PC-9 (cell line): ENCODE measurements around the gene CFC1B. TPM values are rescaled to one million over a fixed set of nuclear protein-coding genes. Genes with fewer than 3 reads are reported as not detected.
"Not testable (repeated sequence)": the region's sequence is repeated elsewhere in the genome, so short reads cannot be mapped to it uniquely, and the experiment has no call there.

Source experiments
- BruUV-seq: library from RNA; stranded (reverse); fragments of 400-500 nt; replicated peaks from 2 replicates; lab custom pipeline; 2021; lab: Mats Ljungman, UMichigan
- CTCF ChIA-PET: fragments of 300-600 bp; sonication (Branson Sonifier 250); formaldehyde crosslinking; loops from one replicate; lab custom pipeline; 2022; ENCODE audit warnings: antibody characterized with exemption; lab: Charles Lee
- POLR2A ChIA-PET: fragments of 300-600 bp; sonication (Branson Sonifier 250); formaldehyde crosslinking; loops from one replicate; lab custom pipeline; 2022; ENCODE audit warnings: antibody characterized with exemption; ENCODE audit not compliant: unreplicated experiment; lab: Charles Lee
- DNase-seq, 2 experiments: peaks; one replicate each; pipeline versions ENCODE4 v3.0.0 to v3.0.0-alpha.2; 2015 to 2022; ENCODE audit warnings: mixed read lengths in 1 of 2
- H2AFZ ChIP-seq: fragments of 200-600 bp; sonication (generic); 2 replicates; pipeline ENCODE4 v1.8.1; 2017; ENCODE audit warnings: antibody characterized with exemption
- H3F3A ChIP-seq: fragments of 200-600 bp; sonication (generic); 2 replicates; pipeline ENCODE4 v1.8.1; 2017; ENCODE audit warnings: antibody characterized with exemption, mild to moderate bottlenecking, low read depth; ENCODE audit not compliant: insufficient read depth
- H3K27ac ChIP-seq: fragments of 200-600 bp; sonication (generic); 2 replicates; pipeline ENCODE4 v1.6.1; 2016; ENCODE audit warnings: mixed run types
- H3K27me3 ChIP-seq: fragments of 200-600 bp; sonication (generic); 2 replicates; pipeline ENCODE4 v1.6.1; 2016; ENCODE audit warnings: low read depth, mixed run types; ENCODE audit not compliant: insufficient read depth
- H3K36me3 ChIP-seq: fragments of 200-600 bp; sonication (generic); 2 replicates; pipeline ENCODE4 v1.6.1; 2016; ENCODE audit warnings: low read depth, mixed run types
- H3K4me1 ChIP-seq: fragments of 200-600 bp; sonication (generic); replicated peaks from 2 replicates; pipeline ENCODE4 v1.6.1; 2016; ENCODE audit warnings: mixed run types; ENCODE audit not compliant: insufficient read depth
- H3K4me2 ChIP-seq: fragments of 200-600 bp; sonication (generic); 2 replicates; pipeline ENCODE4 v1.6.1; 2017; ENCODE audit warnings: mixed run types
- H3K4me3 ChIP-seq: fragments of 200-600 bp; sonication (generic); 2 replicates; pipeline ENCODE4 v1.6.1; 2016; ENCODE audit warnings: mixed run types
- H3K79me2 ChIP-seq: fragments of 200-600 bp; sonication (generic); 2 replicates; pipeline ENCODE4 v1.6.1; 2017; ENCODE audit warnings: low read depth, mixed run types
- H3K9me2 ChIP-seq: fragments of 200-600 bp; sonication (generic); 2 replicates; pipeline ENCODE4 v1.8.1; 2017; ENCODE audit warnings: mild to moderate bottlenecking; ENCODE audit not compliant: insufficient read depth
- H3K9me3 ChIP-seq: fragments of 200-600 bp; sonication (generic); 2 replicates; pipeline ENCODE4 v1.8.1; 2016; ENCODE audit warnings: low read depth; ENCODE audit not compliant: insufficient read depth
- H4K20me1 ChIP-seq: fragments of 200-600 bp; sonication (generic); 2 replicates; pipeline ENCODE4 v1.8.1; 2017; ENCODE audit not compliant: insufficient read depth
- intact Hi-C: fragments of 100-400 bp; cut with micrococcal nuclease; formaldehyde crosslinking; loops from one replicate; pipeline ENCODE4 v1.10.0; 2022; ENCODE audit not compliant: unreplicated experiment
- total RNA-seq: library from RNA; stranded (reverse); gene quantifications from 2 replicates; pipeline ENCODE4 v1.2.3, GENCODE V29; 2021

The CFC1B gene
- total RNA-seq, 1 experiment from 2014 or later = not detected

DNA sequence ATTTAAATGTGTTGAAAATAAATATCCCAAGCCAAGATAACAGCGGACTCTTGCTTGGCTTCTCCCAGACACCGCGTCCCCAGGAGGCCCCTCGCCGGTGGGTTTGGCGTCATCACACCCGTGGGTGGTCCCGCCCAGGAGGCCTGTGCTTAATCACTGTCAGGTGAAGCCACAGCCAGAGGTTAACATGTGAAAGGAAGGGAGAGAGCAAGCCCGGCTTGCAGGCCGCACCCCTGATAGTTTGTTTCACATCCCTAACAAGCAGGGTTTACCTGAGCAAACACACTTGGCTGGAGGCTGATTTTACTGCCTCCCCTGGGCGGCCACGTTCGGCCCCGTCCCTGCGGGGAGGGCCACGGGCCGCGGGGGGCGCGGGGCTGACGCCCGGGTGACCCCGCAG, 1.4 kb downstream of the CFC1B start:
- DNase-seq, H3K4me3 ChIP-seq, H3K4me2 ChIP-seq, intact Hi-C loops, H4K20me1 ChIP-seq, H3K9me2 ChIP-seq, H3K27me3 ChIP-seq, BruUV-seq, H3K27ac ChIP-seq, H3K79me2 ChIP-seq, POLR2A ChIA-PET, H3F3A ChIP-seq, H3K36me3 ChIP-seq, H3K4me1 ChIP-seq, H3K9me3 ChIP-seq, H2AFZ ChIP-seq, CTCF ChIA-PET: not testable (repeated sequence)

DNA sequence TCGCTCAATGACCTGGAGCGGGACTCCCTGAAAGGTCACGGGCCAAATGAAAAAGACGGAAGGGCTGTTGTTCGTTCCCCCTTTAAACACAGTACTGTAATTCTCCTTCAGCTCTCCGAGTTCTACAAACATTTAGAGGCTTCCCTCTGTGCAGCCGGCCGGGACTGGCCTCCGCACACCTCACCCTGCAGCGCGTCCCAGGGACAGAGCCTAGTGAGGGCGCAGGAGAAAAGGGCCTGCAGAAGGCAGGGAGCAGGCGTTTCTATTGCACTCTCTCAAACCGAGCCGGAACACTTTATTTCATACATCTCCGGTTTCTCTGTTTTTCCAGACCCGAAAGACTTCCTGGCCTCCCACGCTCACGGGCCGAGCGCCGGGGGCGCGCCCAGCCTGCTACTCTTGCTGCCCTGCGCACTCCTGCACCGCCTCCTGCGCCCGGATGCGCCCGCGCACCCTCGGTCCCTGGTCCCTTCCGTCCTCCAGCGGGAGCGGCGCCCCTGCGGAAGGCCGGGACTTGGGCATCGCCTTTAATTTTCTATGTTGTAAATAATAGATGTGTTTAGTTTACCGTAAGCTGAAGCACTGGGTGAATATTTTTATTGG, 6.4 kb downstream of the CFC1B start:
- H4K20me1 ChIP-seq, H3K9me3 ChIP-seq, H3K4me2 ChIP-seq, H3K79me2 ChIP-seq, H3K27ac ChIP-seq, CTCF ChIA-PET, H3K36me3 ChIP-seq, H3K27me3 ChIP-seq, DNase-seq, H2AFZ ChIP-seq, H3K4me1 ChIP-seq, H3K9me2 ChIP-seq, H3F3A ChIP-seq, intact Hi-C loops, BruUV-seq, POLR2A ChIA-PET, H3K4me3 ChIP-seq: not testable (repeated sequence)

DNA sequence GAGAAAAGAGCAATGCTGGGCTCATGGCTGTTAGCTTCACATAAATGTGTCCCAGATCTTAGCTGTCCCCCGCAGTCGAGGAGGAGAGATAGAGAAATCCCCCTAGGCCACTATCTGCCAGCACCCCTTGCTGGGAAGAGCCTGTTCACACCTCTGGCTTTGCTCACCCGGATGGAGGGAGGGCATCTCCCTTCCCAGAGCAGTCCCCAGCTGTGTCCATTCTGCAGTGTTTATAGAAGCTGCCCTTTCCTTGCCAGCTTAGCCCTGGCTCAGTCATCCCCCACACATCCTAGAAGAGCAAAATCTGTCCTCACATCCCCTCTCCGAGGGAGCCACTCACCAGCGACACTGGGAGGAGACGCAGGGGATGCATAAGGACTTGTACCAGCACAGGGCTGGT, 8.5 kb downstream of the CFC1B start:
- H3F3A ChIP-seq, H3K4me3 ChIP-seq, H3K4me2 ChIP-seq, H3K36me3 ChIP-seq, POLR2A ChIA-PET, H3K9me2 ChIP-seq, H4K20me1 ChIP-seq, H3K27ac ChIP-seq, H3K27me3 ChIP-seq, H3K9me3 ChIP-seq, H3K79me2 ChIP-seq, CTCF ChIA-PET, intact Hi-C loops, DNase-seq, H3K4me1 ChIP-seq, H2AFZ ChIP-seq, BruUV-seq: not testable (repeated sequence)

DNA sequence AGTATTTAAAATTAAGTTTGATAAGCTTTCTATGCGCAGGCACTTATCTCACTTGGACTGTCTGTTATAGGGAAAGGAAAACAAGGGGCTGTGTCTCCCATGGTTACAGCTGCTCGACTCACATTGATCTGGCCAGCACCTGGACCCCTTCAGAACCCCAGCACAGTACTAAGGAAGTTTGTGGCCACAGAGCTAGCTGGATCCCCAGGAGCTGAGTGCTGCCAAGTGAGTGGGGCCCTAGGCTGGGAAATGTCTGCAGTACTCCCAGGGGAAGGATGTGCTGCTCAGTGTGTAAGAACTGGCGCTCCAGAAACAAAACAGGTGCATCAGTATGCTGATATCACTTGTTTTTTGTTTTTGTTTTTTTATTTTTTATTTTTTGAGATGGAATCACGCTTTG, 9.2 kb downstream of the CFC1B start:
- H3K4me2 ChIP-seq, BruUV-seq, H3K27me3 ChIP-seq, H2AFZ ChIP-seq, H3K4me3 ChIP-seq, intact Hi-C loops, H3K27ac ChIP-seq, H3K4me1 ChIP-seq, H3K9me3 ChIP-seq, H3F3A ChIP-seq, CTCF ChIA-PET, H3K9me2 ChIP-seq, H3K36me3 ChIP-seq, POLR2A ChIA-PET, H3K79me2 ChIP-seq, H4K20me1 ChIP-seq, DNase-seq: not testable (repeated sequence)

DNA sequence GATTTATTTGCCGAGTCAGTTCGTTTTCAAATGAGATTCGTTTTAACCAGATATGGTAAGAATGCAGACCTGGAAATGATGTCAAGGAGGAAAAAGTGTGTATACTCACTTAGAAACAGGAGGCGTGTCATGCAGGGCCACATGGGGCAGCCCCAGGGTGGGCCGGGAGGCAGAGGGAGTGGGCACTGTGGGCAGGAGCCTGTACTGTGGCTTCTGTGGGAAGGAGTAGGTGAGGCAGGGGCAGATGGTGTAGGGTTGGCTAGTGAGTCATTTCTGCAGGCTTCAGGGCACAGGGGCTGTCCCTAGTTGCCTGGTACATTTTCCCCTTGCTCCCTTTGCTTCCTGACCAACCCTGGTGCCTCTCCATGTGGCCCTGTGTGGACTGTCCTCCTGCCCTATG, 10.2 kb downstream of the CFC1B start:
- H3K9me2 ChIP-seq, H3K36me3 ChIP-seq, H3K27me3 ChIP-seq, BruUV-seq, H3K27ac ChIP-seq, intact Hi-C loops, H3K4me3 ChIP-seq, H3K4me1 ChIP-seq, H3K9me3 ChIP-seq, H3K4me2 ChIP-seq, CTCF ChIA-PET, H4K20me1 ChIP-seq, H3K79me2 ChIP-seq, POLR2A ChIA-PET, H2AFZ ChIP-seq, H3F3A ChIP-seq, DNase-seq: not testable (repeated sequence)

DNA sequence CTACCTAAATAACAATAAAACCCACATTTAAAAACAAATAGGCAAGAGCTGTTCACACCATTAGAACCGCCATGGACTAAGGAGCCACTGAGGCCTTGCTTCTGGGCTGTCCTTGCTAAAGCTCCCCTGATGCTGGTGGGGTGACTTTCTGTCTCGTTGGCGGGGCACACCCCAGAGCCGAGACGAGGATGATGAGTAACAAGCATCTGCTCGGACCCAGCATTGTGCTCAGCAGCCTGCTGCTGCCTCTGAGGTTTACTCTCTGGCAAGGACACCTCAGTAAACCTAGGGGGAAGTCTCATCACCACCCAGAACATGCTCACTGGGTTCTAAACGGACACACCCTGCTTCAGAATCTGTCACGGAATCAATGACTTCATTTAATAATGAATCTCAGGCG, 10.7 kb downstream of the CFC1B start:
- H3K4me2 ChIP-seq, H3K4me1 ChIP-seq, BruUV-seq, H3K4me3 ChIP-seq, intact Hi-C loops, H4K20me1 ChIP-seq, H3F3A ChIP-seq, POLR2A ChIA-PET, H3K79me2 ChIP-seq, H3K27ac ChIP-seq, H2AFZ ChIP-seq, H3K9me2 ChIP-seq, H3K36me3 ChIP-seq, CTCF ChIA-PET, DNase-seq, H3K27me3 ChIP-seq, H3K9me3 ChIP-seq: not testable (repeated sequence)

DNA sequence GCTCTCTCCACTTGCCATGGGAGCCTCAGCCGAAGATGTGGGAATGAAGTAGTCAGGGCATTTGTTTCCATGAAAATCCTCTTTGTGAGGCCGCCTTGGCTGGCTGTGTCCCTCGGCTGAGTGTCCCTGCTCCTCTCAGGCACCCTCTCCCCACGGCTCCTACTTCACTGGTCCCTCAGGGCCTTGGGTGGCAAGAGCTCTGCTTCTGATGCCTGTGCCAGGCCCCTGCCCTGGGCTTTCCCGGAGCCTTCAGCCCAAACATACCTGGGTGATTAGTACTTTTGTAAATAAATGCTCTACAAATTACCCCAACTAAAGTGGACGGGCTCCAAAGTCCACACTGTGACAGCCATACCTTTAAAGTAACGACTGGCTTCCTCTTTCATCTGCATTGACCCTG, 15.6 kb downstream of the CFC1B start:
- H3F3A ChIP-seq, H3K9me3 ChIP-seq, BruUV-seq, intact Hi-C loops, DNase-seq, H3K27me3 ChIP-seq, H3K9me2 ChIP-seq, H3K36me3 ChIP-seq, H4K20me1 ChIP-seq, POLR2A ChIA-PET, H3K4me3 ChIP-seq, H3K27ac ChIP-seq, H3K4me2 ChIP-seq, H3K79me2 ChIP-seq, H2AFZ ChIP-seq, CTCF ChIA-PET, H3K4me1 ChIP-seq: not testable (repeated sequence)
